ENCODE data around the gene NES.

- TF ChIP-seq ZFP3 (CRISPR knock-in tag; IDR thresholded peaks at IDR 0.05) = peak; percentile 42; the same call in 1 of the 2 replicates
- no peak for TF ChIP-seq ZNF565 (CRISPR knock-in tag; conservative IDR thresholded peaks at IDR 0.05; ENCODE audit: low read depth)
- TF ChIP-seq ZC3H10 (CRISPR knock-in tag; IDR thresholded peaks at IDR 0.05) = no peak
- no peak for TF ChIP-seq RARB (CRISPR knock-in tag; IDR thresholded peaks at IDR 0.05)
- TF ChIP-seq, protein P1, sequence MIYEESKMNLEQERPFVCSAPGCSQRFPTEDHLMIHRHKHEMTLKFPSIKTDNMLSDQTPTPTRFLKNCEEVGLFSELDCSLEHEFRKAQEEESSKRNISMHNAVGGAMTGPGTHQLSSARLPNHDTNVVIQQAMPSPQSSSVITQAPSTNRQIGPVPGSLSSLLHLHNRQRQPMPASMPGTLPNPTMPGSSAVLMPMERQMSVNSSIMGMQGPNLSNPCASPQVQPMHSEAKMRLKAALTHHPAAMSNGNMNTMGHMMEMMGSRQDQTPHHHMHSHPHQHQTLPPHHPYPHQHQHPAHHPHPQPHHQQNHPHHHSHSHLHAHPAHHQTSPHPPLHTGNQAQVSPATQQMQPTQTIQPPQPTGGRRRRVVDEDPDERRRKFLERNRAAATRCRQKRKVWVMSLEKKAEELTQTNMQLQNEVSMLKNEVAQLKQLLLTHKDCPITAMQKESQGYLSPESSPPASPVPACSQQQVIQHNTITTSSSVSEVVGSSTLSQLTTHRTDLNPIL (CRISPR knock-in tag; IDR thresholded peaks at IDR 0.05; ENCODE audit: low read depth) = peak; percentile 27; the same call in 1 of the 2 replicates
- TF ChIP-seq, protein P2, sequence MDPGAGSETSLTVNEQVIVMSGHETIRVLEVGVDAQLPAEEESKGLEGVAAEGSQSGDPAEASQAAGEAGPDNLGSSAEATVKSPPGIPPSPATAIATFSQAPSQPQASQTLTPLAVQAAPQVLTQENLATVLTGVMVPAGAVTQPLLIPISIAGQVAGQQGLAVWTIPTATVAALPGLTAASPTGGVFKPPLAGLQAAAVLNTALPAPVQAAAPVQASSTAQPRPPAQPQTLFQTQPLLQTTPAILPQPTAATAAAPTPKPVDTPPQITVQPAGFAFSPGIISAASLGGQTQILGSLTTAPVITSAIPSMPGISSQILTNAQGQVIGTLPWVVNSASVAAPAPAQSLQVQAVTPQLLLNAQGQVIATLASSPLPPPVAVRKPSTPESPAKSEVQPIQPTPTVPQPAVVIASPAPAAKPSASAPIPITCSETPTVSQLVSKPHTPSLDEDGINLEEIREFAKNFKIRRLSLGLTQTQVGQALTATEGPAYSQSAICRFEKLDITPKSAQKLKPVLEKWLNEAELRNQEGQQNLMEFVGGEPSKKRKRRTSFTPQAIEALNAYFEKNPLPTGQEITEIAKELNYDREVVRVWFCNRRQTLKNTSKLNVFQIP (CRISPR knock-in tag; IDR thresholded peaks at IDR 0.05; ENCODE audit: borderline replicate concordance, low read depth) = 0 out of 2 replicates have a peak, but pooled peaks have one; percentile 35
- no peak for TF ChIP-seq ARNTL (CRISPR knock-in tag; IDR thresholded peaks at IDR 0.05; ENCODE audit: borderline replicate concordance, low read depth)
- TF ChIP-seq ESRRG (CRISPR knock-in tag; IDR thresholded peaks at IDR 0.05) = no peak
- peak; percentile 96 for TF ChIP-seq PATZ1 (CRISPR knock-in tag; IDR thresholded peaks at IDR 0.05; ENCODE audit: borderline replicate concordance)
- no peak for TF ChIP-seq ZFP30 (CRISPR knock-in tag; IDR thresholded peaks at IDR 0.05)
- no peak for TF ChIP-seq BACH2 (CRISPR knock-in tag; IDR thresholded peaks at IDR 0.05; ENCODE audit: borderline replicate concordance)
- no peak for TF ChIP-seq CSDC2 (CRISPR knock-in tag; IDR thresholded peaks at IDR 0.05)
Observed at GRCh38 chr1:156659988-156660751, 17.0 kb downstream of the NES start.
